ENCODE data around the gene LPA.
"Not testable (repeated sequence)": the region's sequence is repeated elsewhere in the genome, so short reads cannot be mapped to it uniquely, and the experiment has no call there.

LPA gene

DNA sequence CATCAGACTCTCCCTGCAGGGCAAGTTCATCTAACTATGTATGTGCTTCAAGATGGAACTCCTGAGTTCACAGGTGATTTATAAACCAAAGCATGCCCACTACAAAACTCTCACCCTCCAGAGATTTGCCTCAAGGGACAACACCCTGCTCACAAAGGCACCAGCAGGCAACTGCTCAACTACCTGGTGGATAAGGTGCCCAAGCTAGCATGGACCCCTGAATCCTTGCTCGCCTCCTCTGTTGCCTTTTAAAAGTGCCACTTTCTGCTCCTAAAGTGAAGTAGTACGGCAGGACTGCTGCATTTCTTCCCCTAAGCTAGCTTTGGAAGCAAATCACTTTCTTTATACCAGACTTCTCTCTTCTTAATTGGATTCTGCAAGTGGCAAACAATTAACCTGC lies 1.2 kb downstream of the LPA start:
- DNase-seq = no peak

DNA sequence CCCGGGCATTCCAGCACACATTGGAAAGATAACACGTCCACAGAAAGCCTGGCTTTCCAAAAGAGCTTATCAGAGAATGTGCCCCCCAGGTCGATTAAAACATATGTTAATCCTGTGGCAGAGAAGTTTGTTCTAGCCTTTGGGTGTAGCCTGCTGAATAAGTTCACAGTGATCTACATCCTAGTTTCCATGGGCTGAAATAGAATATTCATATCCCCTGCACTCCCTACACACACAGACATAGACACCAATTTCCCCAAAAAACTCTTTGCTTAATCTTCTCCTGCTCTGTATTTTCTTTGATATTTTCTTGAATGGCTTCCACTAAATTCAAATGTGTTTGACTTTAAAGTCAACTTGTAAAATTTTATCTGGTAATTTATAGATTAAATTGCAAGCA lies 1.6 kb downstream of the LPA start:
- no peak for DNase-seq

DNA sequence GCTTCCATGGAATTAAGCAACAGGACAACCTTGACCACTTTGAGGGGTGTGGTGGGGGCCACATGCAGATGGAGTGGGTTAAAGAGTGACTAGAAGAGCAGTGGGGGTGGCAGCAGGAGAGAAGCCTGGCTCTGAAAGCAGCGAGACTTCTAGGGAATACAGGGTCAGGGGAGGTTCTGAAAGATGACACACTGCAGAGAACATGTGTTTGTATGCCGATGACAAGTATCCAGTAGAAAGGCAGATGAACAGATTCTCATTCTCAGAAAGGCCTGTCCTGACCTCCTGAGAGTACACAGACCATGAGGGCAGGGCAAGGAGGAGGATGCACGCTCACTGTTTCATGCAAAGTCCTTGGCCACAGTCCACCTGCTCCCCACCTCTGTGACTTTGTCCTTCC lies 2.9 kb downstream of the LPA start:
- DNase-seq = no peak

DNA sequence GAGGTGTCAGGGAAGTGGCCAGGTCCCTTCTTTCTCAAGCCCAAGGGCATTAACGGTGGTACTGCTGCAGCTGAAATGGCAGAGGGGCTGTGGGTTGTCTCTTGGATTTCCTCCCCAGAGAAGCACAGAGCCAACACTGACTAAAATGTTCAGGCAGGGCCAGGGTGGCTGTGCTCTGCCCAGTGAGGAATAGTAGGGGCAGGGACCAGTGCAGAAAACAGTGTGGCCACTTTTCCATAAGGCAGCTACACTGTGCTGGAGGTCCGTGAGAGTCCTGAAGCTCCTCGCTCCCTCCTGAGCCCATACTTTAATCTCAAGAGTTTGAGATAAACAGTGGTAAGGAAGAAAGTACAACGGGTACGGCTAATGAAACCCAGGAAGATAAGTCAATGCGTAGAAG lies 4.5 kb downstream of the LPA start:
- DNase-seq = no peak

DNA sequence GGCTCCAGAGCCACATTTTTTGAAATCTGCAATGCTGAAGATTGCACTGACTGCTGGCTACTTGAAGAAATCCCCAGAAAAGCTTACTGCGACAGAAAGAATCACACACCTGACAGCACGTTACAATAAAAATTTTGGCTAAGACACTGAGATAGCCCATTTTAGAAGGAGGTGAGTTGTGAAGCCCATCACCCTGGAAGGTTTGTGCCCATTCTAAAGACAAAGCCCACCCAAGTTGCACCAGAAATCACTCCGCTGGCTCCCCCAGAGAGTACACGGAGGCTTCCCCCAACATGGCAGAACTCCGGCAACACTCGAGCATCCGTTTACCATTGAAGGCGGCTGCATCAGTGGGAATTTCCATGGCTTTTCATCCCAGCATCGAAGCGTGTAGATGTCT lies 29.4 kb downstream of the LPA start:
- DNase-seq = no peak

DNA sequence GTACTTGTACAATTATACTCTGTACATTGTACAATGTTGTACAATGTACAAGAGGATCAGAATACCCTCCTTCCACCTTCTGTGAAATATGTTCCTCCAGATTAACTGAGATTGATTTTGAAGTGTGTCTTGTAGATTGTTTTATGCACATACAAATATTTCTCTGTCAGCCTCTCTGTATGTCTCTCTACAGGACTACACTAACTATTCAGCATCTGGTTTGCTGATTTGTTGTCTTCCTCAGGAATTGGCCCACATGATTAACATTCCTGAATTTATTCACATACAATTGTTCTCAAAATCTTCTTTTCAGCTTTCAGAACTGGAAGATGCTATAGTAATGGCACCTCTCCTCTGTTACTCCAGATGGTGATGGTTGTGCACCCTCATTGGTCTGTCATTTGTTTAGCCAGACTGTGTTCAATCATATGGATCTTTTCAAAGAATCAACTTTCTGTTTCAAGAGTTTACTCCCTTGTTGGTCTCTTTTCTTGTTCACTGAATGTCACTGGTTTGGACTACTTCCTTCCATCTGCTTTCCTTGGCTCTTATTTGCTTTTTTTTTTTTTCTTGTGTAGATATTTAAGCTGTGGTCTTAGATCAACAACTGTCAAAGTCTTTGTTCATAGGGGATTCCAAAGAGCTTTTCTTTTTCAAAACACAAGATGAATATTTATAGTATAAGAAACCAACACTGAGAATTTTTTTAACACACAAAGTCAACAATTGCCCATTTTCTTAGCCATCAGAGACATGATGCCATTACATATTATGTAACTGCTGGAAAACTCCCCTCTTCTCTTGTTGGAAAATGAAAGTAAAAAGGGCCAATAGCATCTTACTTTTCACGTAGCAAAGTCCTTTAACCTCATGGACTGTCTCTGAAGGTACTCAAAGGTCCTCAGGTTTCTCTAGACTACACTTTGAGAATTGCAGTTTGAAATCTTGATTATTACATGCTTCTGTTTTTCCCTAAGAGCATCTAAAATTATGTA lies 67.9 kb downstream of the LPA start:
- no peak for DNase-seq

DNA sequence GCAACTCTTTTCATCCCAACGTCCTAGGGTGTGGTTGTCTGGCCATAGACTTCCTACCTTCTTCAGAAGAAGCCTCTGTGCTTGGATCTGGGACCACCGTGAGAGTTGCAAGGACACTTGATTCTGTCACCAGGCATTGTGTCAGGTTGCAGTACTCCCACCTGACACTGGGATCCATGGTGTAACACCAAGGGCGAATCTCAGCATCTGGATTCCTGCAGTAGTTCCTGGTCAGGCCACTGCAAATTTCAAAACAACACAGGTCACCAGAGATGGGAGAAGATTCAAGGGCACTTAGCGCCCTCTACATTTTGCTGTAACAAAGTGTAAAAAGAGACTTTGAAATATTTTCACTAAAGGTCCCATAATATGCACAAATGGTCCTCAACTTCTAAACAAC lies 68.8 kb downstream of the LPA start:
- DNase-seq = not testable (repeated sequence)

DNA sequence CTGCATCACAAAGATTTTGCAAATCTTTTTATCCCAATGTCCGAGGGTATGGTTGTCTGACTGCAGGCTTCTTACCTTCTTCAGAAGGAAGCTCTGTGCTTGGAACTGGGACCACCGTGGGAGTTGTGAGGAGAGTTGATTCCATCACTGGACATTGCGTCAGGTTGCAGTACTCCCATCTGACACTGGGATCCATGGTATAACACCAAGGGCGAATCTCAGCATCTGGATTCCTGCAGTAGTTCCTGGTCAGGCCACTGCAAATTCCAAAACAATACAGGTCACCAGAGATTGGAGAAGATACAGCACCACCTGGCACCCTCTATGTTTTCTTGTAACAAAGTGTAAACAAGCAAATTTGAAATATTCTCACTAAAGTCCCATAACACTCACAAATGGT lies 77.7 kb downstream of the LPA start:
- DNase-seq = no peak

DNA sequence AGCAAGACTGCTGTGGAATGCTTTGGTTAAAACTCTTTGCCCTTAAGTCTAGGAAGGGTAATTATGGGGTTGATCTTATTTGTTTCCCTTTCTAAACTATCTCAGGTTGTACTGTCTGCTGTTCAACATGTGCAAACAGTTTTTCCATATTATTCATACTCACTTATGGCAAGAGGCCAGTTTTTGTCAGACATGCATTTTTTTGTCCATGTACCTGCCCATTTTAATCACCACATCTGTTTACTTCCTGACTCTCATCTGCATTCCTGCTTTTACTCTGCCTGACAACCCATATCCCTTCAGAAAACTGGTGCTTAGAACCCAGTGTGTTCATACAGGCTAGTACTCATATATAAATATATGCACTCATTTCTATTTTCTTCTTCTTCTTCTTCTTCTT lies 80.3 kb downstream of the LPA start:
- no peak for DNase-seq

DNA sequence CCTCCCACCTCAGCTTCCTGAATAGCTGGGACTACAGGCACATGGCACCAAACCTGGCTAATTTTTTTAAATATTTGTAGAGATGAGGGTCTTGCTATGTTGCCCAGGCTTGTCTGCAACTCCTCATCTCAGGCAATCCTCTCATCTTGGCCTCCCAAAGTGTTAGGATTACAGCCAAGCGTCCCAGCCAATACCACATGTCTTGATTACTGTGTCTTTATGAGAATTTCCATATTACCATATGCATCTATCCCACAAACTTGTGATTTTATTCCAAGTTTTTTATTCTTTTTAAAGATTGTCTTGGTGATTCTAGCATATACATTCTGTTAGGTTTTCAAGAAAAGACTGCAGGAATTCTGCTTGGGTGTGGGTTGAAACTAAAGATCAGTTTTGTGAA lies 82.7 kb downstream of the LPA start:
- no peak for DNase-seq

DNA sequence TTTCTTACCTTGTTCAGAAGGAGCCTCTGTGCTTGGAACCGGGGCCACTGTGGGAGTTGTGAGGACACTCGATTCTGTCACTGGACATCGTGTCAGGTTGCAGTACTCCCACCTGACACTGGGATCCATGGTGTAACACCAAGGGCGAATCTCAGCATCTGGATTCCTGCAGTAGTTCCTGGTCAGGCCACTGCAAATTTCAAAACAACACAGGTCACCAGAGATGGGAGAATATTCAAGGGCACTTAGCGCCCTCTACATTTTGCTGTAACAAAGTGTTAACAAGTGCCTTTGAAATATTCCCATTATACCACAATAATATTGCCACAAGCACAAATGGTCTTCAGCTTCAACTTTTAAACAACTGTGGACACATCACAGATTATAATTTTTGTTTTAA lies 85.6 kb downstream of the LPA start:
- DNase-seq = not testable (repeated sequence)

DNA sequence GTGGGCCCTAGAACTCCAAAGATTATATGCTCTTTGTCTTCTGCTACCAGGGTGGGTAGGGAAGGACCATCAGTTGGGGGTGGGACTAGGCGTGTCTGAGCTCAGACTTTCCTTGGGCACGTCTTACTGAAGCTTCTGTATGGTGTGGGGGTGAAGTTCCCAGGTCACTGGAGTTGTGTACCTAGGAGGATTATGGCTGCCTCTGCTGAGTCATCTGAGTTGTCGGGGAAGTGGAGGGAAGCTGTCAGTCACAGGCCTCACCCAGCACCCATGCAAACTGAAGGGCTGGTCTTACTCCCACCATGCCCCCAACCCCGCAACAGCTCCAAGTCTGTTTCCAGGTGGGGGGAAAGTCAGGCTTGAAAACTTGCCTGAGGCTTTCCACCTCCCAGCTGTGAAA lies 90.1 kb downstream of the LPA start:
- no peak for DNase-seq

DNA sequence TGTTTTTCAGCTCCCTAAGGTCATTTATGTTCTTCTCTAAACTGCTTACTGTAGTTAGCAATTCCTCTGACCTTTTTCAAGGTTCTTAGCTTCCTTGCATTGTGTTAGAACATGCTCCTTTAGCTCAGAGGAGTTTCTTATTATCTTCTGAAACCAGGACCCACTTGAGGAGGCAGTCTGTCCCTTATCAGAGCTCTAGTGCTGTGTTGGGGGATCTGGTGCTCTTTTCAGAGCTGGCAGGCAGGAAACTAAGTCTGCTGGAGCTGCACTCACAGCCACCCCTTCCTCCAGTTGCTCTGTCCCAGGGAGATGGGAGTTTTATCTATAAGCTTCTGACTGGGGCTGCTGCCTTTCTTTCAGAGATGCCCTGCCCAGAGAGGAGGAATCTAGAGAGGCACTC lies 92.9 kb downstream of the LPA start:
- not testable (repeated sequence) for DNase-seq

DNA sequence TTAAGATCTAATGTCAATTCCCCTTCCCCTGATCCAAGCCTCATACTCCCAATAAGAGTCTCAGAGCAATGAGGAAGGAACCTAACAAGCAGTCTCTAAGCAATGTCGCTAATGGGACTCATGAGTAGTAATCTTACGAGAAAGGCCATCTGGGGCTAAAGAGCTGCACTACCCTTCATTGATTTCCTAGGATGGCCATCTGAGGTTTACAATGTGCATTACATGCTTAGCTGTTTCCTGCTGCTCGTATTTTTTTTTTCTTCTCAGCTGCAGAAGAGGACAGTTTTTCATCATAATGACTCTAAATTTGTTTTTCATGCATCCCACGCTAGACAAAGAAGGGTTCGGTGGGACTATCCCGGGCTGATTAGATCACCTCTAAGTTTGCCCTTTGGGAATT lies 119.3 kb downstream of the LPA start:
- no peak for DNase-seq

DNA sequence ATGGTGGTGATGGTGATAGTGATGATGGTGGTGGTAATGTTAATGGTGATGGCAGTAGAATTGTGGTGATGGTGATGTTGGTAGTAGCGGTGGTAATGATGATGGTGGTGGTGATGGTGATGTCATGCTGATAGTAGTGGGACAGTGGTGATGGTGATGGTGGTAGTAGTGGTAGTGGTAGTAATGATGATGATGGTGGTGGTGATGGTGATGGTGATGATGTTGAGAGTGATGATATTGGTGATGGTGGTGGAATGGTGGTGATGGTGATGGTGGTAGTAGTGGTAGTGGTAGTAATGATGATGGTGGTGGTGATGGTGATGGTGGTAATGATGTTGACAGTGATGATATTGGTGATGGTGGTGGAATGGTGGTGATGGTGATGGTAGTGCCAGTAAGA lies 128.8 kb downstream of the LPA start:
- DNase-seq = no peak

DNA sequence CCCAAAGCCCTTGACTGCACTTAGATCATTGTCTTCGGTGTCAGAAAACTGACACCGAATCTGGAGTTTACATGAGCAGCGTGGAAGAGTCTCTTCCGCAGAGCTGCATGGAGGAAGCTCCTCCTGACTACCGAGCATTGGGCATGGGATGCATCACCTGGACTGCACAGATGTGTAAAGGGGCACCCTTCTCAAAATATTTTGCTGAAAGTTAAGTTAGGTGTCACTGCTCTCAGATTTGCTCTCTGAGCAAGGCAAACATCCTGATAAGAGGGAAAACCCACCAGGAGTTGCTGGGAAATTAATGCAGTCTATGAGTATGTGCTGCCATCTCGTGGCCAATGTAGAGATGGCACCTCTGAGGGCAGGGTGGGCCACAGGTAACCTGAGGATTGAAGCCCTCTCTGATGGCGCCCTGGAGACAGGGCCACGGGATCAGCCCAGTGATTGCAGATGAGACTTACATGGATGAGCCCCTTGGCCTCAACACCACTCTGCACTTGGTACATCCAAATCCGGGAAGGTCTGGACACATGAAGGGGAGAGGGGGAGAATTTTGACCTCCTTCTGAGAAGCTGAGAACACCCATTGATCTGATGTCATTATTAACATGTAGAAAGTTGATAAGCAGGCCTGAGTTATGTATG lies 129.9 kb downstream of the LPA start:
- peak; percentile 66 for DNase-seq

DNA sequence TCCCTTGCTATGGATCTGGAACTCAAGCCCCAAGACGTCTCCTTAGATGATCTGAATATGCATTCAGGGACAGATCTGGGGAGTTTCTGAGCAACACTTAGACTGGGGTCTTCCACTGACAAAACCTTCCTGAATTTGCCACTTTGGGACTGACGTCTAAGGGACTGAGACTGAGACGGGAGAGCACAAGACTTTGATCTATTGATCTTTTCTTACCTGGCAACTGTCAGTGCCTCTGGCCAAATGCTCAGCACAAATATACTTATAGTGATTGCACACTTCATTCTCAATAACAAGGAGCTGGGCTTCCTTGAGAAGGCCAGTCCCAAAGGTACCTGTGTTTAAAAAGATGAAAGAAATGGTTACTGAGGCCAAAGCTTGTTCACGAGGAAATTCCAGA lies 131.8 kb downstream of the LPA start:
- DNase-seq = no peak

DNA sequence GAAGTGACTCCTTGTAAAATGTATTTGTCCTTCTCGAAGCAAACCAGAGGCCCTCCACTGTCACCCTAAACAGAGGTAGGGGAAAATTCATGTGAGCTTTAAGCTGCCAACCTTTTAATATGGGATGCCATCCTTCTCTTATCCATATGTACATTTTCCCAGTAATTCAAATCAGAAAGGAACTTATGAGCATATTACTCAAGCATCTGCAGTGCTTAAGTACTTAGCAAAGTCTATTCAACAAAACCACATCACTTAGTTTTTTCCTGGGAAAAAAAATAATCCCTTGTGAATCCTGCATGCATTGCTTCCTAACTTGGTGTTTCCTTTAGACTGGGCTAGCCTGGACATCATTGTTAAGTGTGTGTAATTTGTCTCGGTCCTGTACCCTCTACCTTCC lies 132.2 kb downstream of the LPA start:
- no peak for DNase-seq

DNA sequence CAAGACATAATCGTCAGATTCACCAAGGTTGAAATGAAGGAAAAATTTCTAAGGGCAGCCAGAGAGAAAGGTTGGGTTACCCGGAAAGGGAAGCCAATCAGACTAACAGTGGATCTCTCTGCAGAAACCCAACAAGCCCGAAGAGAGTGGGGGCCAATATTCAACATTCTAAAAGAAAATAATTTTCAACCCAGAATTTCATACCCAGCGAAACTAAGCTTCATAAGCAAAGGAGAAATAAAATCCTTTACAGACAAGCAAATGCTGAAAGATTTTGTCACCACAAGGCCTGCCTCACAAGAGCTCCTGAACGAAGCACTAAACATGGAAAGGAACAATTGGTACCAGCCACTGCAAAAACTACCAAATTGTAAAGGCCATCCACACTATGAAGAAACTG lies 134.6 kb downstream of the LPA start:
- not testable (repeated sequence) for DNase-seq

DNA sequence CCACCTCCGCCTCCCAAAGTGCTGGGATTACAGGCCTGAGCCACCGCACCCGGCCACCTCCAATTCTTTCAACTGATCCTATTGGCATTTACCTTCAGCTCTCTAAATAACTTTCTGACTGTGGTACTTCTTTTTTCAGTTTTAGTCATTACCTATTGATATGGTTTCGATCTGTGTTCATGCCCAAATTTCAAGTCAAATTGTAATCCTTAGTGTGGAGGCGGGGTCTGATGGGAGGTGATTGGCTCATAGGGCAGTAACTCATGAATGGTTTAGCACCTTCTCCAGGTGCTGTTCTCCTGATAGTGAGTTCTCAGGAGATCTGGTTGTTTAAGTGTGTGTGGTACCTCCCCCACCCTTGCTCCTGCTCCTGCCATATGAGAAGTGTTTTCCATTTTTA lies 140.9 kb downstream of the LPA start:
- peak; percentile 49 for DNase-seq

DNA sequence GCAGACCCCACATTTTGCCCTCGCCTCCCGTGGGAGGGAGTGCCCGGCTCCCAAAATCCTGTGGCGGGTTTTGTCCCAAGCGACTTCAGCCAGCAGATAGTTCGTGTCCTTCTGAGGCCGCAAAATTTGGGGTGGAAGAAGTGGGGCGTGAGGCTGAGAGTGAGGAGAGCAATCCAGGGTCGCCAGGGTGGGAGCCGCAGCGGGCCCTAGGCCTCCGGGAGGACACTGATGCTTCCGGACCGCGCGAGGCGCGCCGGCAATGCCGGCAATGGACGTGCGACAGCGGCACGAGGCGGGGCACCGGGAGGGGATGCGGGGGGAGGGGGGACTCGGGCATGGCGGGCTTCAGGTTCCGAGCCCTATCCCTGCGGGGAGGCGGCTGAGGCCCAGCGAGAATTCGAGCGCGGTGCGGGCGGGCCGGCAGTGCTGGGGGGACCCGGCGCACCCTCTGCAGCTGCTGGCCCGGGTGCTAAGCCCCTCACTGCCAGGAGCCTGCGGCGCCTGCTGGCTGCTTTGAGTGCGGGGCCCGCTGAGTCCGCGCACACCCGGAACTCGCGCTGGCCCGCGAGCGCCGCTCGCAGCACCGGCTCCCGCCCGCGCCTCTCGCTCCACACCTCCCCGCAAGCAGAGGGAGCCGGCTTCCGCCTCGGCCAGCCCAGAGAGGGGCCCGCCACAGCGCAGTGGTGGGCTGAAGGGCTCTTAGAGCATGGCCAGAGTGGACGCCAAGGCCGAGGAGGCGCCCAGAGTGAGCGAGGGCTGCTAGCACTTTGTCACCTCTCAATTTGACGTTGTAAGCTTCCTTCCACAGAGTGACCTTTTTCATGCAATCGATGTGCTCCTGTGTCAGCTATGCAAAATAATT lies 143.8 kb downstream of the LPA start:
- DNase-seq = peak; percentile 82

DNA sequence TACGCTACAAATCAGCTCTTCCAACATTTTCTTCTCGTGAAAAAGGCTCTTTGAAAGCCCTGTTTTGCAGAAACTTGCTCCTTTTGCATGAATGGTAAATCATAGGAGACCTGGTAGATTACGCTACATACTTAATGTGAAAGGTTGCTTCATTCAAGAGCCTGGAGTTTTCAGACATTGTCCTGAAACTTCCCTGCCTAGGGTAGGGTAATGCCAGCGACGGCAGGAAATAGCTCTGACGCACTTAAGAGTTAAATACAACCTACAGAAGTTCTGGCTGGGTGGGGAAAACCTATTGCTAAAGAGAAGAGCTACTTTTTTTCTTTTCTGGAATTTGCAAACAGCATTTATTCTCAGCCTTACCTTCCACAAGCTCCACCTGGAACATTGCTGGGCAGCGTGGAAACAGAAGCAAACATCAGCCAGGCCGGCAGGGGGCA lies 144.5 kb downstream of the LPA start:
- no peak for DNase-seq

DNA sequence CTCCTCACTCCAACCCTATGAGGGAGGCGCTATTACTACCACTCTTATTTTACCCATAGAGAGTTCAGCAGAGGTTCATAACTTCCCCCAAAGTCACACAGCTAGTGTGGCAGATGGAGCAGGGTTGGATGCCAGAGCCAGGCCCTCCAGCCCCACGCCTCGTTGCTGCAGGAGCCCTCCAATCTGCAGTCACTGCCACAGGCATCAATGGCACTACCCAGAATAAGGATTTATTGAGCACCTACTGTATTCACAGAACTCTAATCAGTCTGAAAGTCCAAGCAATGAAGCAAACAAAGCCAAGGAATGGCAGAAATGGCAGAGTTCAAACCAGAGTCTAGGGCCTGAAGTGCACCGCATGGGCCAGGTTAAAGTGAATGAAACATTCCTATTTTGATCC lies 144.9 kb downstream of the LPA start:
- DNase-seq = no peak
